HG03175 (cell line): Measurements from ENCODE around the gene FBLN7.

Experiments used
- ATAC-seq: cut with Tn5 transposase; IDR thresholded peaks from one replicate; pipeline ENCODE4 v1.9.1; 2021; ENCODE audit warnings: mild to moderate bottlenecking, moderate library complexity; ENCODE audit not compliant: unreplicated experiment

The FBLN7 gene

GRCh38 chr2:112140205-112140802 is 2.1 kb downstream of the FBLN7 start:
- no peak for ATAC-seq

- ATAC-seq = no peak
Observed at GRCh38 chr2:112140899-112141625, 2.9 kb downstream of the FBLN7 start.

- ATAC-seq = no peak
Observed at GRCh38 chr2:112141626-112142007, 3.4 kb downstream of the FBLN7 start.

DNA sequence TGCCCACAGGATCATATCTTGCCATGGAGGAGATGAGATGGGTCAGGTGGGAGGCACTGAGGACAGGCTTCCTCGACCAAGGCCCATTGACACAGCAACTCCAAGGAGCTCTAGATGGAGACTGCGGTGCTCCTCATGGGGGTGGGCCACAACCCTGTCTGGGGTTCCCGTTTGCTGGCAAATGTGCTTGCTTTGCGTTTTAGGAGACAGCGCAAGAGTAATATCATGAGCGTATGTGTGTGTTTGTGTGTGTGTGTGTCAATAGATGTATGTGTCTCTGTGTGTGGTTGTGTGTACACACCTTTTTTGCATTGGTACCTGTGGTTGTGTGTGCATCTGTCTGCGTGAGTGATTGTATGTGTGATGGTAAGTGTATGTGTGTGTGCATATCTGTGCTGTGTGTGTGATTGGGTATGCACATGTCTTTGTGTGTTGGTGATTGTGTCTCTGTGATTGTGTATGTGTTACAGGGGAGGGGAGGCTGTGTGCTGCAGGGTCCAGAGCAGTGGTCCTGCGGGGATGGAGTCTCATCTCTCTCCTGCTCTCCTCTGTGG is 4.4 kb downstream of the FBLN7 start:
- no peak for ATAC-seq

DNA sequence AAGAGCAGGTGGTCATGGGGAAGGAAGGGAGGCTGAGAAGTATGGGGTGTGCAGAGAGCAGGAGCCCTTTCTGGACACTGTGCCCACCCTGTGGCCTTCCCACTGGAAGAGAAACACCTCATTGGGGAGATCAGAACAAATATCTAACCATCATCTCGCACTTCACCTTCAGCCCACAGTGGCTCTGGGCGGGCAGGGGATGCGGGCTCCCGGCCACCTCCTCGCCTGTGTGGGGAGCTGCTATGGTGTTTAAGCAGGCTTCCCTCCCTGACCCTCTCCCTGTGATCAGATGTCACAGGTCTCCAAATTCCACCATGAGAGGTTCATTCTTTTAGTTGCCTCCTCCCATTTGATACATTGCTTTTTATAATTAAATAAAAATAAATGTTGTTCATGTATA is 5.0 kb downstream of the FBLN7 start:
- ATAC-seq = no peak

DNA sequence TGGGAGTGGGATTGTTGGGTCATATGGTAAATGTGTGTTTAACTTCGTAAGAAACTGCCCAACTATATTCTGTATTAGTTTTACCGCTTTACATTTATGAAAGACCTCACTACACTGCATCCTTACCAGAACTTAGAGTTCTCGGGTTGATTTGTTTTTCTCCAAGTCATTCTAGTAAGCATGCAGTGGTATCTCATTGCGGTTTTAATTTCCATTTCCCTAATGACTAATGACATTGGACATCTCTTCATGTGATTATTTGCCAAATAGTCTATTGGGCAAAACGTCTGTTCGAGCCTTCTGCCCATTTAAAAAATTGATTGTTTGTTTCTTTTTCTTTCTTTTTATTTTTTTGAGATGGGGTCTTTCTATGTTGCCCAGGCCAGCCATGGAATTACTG is 6.8 kb downstream of the FBLN7 start:
- ATAC-seq = no peak

DNA sequence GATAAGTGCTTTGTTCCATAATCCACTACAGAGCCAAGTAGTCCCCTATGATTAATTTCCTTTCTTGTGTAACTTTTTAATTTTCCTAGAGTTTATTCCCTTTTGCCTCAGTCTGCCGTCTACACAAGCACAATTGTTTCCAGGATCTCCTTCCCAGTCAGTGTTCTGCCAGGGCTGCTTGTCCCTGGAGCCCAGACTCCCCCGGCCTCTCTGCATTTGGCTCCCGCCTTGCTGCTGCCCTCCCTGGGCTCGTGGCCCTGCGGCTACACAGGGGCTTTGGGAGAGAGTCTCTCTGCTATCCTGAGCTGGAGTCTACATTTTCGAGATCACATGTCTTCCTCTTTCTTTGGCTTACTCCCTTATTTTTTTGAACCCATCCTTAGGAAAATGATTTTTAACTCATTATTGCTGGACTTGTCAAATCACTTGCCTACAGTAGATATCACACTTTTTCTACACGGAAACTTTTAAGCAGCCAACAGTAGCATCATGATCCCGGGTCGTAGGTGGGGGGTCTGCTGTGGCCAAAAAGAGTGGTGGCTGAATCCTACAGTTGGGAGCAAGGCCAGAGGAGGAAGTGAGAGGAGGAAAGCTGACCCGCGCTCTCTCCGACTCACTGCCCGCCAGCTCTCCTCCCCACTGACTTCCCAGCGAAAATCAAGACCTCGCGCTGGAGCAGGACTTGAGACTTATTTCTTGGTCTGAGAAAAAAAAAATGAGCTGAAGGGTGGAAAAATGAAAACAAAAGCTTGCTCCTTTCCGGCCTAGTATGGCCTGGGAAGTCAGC is 9.4 kb downstream of the FBLN7 start:
- ATAC-seq = no peak

- ATAC-seq = no peak
Observed at GRCh38 chr2:112148477-112148876, 10.3 kb downstream of the FBLN7 start.

DNA sequence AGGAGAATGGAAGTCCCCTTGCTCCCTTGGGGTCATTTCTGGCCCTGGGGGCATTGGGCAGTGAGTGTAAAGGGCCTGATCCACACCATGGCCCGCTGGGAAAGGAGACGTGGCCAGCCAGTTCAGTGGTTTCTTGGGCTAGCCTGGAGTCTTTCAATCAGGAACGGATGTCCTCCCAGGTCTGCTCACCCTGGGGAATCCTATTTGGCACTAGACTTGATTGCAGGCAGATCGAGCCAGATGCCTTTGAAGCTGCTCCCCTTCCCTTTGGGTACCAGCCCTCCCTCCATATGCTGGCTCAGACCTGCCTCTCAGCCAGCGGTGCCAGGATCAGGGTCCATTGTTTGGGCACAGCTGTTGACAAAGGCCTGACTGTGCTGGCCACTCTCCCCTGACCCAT is 11.0 kb downstream of the FBLN7 start:
- no peak for ATAC-seq

GRCh38 chr2:112149866-112150435 is 11.8 kb downstream of the FBLN7 start:
- no peak for ATAC-seq

- ATAC-seq = no peak
Observed at GRCh38 chr2:112150447-112150846, 12.3 kb downstream of the FBLN7 start.

DNA sequence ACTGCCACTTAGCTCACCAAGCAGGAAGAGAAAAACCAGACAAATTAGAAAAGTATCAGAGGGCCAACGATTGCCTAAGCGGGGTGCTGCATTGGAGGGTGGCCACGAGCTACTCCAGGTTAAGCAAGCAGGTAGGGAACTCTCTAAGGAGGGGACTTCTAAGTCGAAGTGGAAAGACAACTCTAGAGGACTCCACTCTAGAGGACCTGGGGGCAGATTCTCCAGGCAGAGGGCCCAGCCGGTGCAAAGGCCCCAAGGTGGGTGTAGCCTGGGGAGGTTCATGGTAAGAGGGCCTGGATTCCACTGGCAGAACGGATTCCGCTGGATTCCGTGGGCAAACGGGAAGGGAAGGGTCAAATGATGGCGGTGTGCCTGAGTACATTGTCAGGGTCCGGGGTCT is 12.7 kb downstream of the FBLN7 start:
- ATAC-seq = no peak

DNA sequence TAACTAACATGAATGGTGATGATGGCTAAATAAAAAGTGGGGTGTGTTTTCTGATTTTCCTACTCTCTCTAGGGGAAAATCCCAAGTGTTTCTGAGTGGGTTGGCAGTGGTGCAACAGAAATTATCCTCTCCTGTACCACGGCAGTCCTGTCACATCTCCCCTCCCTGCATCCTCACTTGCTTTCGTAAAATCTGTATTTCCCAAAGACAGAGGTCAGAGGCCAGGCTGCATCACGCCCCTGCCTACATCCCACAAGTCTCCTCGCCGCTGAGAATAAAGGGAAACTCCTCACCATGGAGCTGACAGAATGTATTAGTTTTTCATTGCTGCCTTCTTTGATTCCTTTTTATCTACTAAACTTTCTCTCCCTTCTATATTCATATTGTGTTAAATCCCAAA is 13.1 kb downstream of the FBLN7 start:
- no peak for ATAC-seq

DNA sequence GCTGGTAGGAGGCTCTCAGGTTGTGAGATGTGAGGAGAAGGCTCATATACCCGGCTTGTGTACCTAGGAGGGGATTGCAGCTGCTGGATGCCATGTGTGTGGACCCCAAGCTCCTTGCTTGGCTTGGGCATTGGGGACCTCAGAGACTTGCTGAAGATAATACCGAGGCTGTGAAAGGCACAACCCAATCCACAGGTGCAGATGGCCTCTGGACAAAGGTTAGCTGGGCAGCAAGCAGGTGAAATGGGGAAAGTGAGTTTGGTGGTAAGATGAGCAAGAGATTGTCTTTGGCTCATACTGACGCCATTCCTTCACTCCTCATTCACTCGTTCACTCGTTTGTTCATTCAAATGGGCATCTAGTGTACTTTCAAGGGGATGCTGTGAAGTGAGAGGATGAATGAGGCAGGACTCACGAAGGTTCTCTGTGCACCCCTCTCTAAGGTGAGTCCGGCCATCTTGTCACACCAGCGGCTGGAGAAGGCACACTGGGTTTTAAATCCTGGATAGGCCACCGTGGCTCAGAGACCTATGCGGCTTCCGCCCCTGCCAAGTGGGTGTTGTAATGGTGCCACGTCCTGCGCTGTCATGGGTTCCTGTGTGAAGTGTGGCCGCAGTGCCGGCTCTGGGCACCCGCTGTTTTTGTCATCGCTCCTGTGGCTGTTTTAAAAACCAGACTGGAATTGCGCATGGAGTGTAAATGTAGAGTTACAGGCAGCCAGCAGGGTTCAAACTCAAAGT is 13.7 kb downstream of the FBLN7 start:
- no peak for ATAC-seq

DNA sequence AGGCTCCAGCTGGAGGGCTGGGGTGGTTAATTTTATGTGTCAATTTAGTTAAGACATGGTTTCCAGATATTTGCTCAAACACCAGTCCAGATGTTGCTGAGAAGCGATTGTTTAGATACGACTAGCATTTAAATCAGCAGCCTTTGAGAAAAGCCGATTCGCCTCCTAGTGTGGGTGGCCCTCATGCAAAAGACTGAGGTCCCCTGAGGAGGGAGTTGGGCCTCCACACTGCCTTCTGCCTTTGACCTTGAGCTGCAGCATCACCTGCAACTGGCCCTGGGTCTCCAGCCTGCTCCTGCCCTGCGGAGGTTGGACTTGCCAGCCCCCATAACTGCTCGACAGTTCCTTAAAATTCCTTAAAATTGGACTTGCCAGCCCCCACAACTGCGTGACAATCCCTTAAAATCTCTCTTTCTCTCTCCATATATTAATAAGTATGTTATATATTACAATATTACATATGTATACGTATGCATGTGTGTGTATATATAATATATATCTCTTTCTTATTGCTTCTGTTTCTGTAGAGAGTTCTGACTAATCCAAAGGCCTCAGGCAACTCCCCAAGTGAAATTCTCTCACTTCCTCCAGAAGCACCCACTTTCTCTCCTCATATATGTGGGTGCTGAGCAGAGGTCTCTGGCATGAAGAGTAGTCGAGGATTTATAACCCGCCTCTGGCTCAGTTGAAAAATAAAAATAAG is 14.4 kb downstream of the FBLN7 start:
- ATAC-seq = no peak

DNA sequence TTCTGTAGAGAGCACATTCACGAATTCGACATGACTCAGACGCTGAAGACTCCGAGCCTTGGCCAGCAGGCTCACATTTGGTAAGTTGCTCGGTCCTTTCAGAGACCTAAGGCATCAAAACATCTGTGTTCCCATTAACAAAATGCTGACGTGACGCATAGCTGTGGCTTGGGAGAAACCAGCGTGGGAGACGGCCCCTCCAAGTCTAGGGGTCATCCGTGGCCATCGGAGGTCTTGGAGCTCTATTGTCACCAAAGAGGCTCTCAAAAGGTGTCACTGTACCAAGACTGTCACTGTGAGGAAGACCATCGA is 14.9 kb downstream of the FBLN7 start:
- no peak for ATAC-seq

- no peak for ATAC-seq
Observed at GRCh38 chr2:112153501-112153900, 15.3 kb downstream of the FBLN7 start.

DNA sequence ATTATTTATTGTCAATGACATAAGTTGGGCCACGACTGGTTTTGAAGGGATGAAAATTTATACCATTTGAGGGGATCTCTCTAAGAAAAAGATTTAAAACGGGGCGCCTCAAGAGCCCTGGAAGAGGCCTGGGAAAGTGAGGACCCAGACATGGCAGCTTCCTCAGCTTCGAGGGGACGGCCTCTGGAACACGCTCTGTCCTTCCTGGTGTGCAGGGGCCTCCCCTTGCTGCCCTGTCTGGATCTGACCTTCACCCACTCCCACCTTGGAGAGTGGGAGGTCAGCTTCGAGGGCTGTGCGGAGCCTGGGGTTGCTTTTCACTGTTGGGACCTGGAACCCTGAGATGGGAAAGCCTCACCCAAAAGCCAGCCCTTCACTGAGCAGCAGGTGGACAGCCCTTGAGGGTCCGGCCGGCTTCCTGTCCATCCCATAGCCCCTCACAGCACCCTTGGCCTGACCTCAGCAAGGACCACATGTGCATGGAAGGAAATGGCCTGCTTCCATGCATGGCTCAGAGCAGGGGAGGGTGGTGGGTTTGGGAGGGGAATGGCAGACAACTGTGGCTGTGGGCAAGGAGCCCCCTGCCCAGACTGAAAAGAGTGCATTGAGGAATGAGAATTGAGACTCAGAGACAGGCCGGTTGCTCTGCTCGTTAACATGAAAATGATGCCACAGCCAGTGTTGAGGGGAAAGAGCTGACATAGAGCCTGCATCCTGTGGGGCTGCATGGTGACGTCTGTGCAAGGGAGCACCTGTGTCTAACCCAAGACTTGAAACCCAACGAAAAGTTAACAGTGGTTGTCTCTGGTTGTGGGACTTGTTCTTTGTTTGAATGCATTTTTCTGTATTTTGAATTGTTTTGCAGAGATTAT is 16.3 kb downstream of the FBLN7 start:
- no peak for ATAC-seq
